Mammary epithelial cell (primary cell): ENCODE data around the gene TMEM114.

Source experiments
- EZH2 ChIP-seq: IDR thresholded peaks from 2 replicates; pipeline ENCODE4 v1.6.1; 2012; ENCODE audit warnings: low read length, inconsistent platforms, borderline replicate concordance
- TF ChIP-seq, protein P1 (sequence below), 2 donors: IDR thresholded peaks in 1 of 2; conservative IDR thresholded peaks in 1 of 2; 2 replicates each; pipeline ENCODE4 v1.5.1; 2011 to 2012; ENCODE audit warnings: inconsistent platforms in 2 of 2, low read length in 2 of 2, mild to moderate bottlenecking in 2 of 2, control low read depth in 1 of 2, low read depth in 1 of 2; ENCODE audit not compliant: insufficient read depth in 1 of 2; ENCODE audit errors: extremely low read depth in 1 of 2

DNA sequence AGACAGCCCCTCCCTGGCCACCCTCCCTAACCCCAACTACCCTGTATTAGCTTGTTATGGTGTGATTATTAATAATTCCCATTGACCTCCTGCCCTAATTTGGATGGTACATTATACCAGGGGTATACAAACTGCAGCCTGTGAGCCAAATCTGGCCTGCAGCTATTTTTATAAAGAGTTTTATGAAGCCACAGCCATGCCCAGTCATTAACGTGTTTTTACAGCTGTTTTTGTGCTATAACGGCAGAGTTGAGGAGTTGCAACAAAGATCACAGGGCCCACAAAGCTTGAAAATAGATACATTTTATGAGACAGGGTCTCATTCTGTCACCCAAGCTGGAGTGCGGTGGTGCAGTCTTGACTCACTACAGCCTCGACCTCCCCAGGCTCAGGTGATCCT, 37.1 kb upstream of the TMEM114 start:
- TF ChIP-seq EZH2 = no peak
- TF ChIP-seq, protein P1, sequence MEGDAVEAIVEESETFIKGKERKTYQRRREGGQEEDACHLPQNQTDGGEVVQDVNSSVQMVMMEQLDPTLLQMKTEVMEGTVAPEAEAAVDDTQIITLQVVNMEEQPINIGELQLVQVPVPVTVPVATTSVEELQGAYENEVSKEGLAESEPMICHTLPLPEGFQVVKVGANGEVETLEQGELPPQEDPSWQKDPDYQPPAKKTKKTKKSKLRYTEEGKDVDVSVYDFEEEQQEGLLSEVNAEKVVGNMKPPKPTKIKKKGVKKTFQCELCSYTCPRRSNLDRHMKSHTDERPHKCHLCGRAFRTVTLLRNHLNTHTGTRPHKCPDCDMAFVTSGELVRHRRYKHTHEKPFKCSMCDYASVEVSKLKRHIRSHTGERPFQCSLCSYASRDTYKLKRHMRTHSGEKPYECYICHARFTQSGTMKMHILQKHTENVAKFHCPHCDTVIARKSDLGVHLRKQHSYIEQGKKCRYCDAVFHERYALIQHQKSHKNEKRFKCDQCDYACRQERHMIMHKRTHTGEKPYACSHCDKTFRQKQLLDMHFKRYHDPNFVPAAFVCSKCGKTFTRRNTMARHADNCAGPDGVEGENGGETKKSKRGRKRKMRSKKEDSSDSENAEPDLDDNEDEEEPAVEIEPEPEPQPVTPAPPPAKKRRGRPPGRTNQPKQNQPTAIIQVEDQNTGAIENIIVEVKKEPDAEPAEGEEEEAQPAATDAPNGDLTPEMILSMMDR (conservative IDR thresholded peaks at IDR 0.05 in 1 of 2, IDR thresholded peaks at IDR 0.05 in 1 of 2; ENCODE audit: extremely low read depth in 1 of 2, insufficient read depth in 1 of 2, low read depth in 1 of 2, low read length in 2 of 2) = no peak
